ENCODE results near the gene VTN. TPM values are rescaled to one million over a fixed set of nuclear protein-coding genes. Genes with fewer than 3 reads are reported as not detected.
A peak's percentile ranks its signal among the peaks of the same experiment; 100 is the strongest.

Gene VTN
- total RNA-seq, 1 donor from 2014 or later: 40.4 TPM

GRCh38 chr17:28385037-28385400 is 14.9 kb upstream of the VTN start:
- Histone ChIP-seq H3K9me3 (replicated peaks) (no peaks in the 10 kb centered on the region), H3K4me1 (peaks cover 26% of the 10 kb centered on the region), H3K27me3 (ENCODE audit: low read depth) (no peaks in the 10 kb centered on the region), H3K27ac (replicated peaks) (no peak overlapping the region), H3K36me3 (peaks cover 27% of the 10 kb centered on the region), H3K4me3 (peak overlapping the region; percentile 67)
- no peak for DNase-seq
- no peak for TF ChIP-seq CTCF (IDR thresholded peaks at IDR 0.05; ENCODE audit: borderline replicate concordance)
- intact Hi-C loops (cut with micrococcal nuclease): no loop called here

- intact Hi-C loops (cut with micrococcal nuclease): no loop called here
- Histone ChIP-seq H3K27ac (replicated peaks) (no peak overlapping the region), H3K9me3 (replicated peaks) (no peaks in the 10 kb centered on the region), H3K27me3 (ENCODE audit: low read depth) (no peaks in the 10 kb centered on the region), H3K36me3 (peaks cover 22% of the 10 kb centered on the region), H3K4me1 (peaks cover 26% of the 10 kb centered on the region), H3K4me3 (peak overlapping the region; percentile 67)
- TF ChIP-seq CTCF (IDR thresholded peaks at IDR 0.05; ENCODE audit: borderline replicate concordance): no peak
- peak; percentile 49 for DNase-seq
Measured at GRCh38 chr17:28384281-28385036, 14.4 kb upstream of the VTN start.

- Histone ChIP-seq H3K4me3 (peak overlapping the region; percentile 52), H3K27me3 (ENCODE audit: low read depth) (no peaks in the 10 kb centered on the region), H3K9me3 (replicated peaks) (no peaks in the 10 kb centered on the region), H3K27ac (replicated peaks) (no peak overlapping the region), H3K4me1 (peaks cover 26% of the 10 kb centered on the region), H3K36me3 (no peaks in the 10 kb centered on the region)
- no peak for DNase-seq
- intact Hi-C loops (cut with micrococcal nuclease): no loop called here
- peak; percentile 16 for TF ChIP-seq CTCF (IDR thresholded peaks at IDR 0.05; ENCODE audit: borderline replicate concordance)
Measured at GRCh38 chr17:28381141-28381825, 11.2 kb upstream of the VTN start.

- intact Hi-C loops (cut with micrococcal nuclease): no loop called here
- Histone ChIP-seq H3K27me3 (ENCODE audit: low read depth) (no peaks in the 10 kb centered on the region), H3K4me3 (no peak overlapping the region), H3K36me3 (no peaks in the 10 kb centered on the region), H3K27ac (replicated peaks) (no peak overlapping the region), H3K4me1 (peaks cover 20% of the 10 kb centered on the region), H3K9me3 (replicated peaks) (no peaks in the 10 kb centered on the region)
- no peak for DNase-seq
- TF ChIP-seq CTCF (IDR thresholded peaks at IDR 0.05; ENCODE audit: borderline replicate concordance): no peak
Measured at GRCh38 chr17:28379814-28380801, 10.0 kb upstream of the VTN start.

GRCh38 chr17:28372945-28373274 is 2.8 kb upstream of the VTN start:
- Histone ChIP-seq H3K27me3 (ENCODE audit: low read depth) (no peaks in the 10 kb centered on the region), H3K4me1 (peaks cover 37% of the 10 kb centered on the region), H3K27ac (replicated peaks) (no peak overlapping the region), H3K4me3 (peak overlapping the region; percentile 76), H3K36me3 (no peaks in the 10 kb centered on the region), H3K9me3 (replicated peaks) (no peaks in the 10 kb centered on the region)
- intact Hi-C loops (cut with micrococcal nuclease): no loop called here
- no peak for TF ChIP-seq CTCF (IDR thresholded peaks at IDR 0.05; ENCODE audit: borderline replicate concordance)
- no peak for DNase-seq

All from left ventricle myocardium inferior (tissue), 1 donor.